Glutamatergic neuron (in vitro differentiated cells): Measurements from ENCODE around the gene SASH1. TPM values are rescaled to one million over a fixed set of nuclear protein-coding genes. Genes with fewer than 3 reads are reported as not detected.

Source experiments
- DNase-seq: peaks from one replicate; pipeline ENCODE4 v3.0.0; 2022
- H3K27ac Mint-ChIP-seq: one replicate; pipeline ENCODE4 v1.8.0; 2020; ENCODE audit warnings: mild to moderate bottlenecking, mixed read lengths, inconsistent platforms; ENCODE audit not compliant: unreplicated experiment
- H3K27me3 Mint-ChIP-seq: one replicate; pipeline ENCODE4 v1.8.0; 2020; ENCODE audit warnings: mild to moderate bottlenecking, moderate library complexity, mixed read lengths, inconsistent platforms; ENCODE audit not compliant: unreplicated experiment
- H3K36me3 Mint-ChIP-seq: one replicate; pipeline ENCODE4 v1.8.0; 2020; ENCODE audit warnings: mild to moderate bottlenecking, mixed read lengths, inconsistent platforms; ENCODE audit not compliant: unreplicated experiment
- H3K4me1 Mint-ChIP-seq: one replicate; pipeline ENCODE4 v1.8.0; 2020; ENCODE audit warnings: mild to moderate bottlenecking, low read depth, mixed read lengths, inconsistent platforms; ENCODE audit not compliant: unreplicated experiment
- H3K4me3 Mint-ChIP-seq: one replicate; pipeline ENCODE4 v1.8.0; 2020; ENCODE audit warnings: mild to moderate bottlenecking, mixed read lengths, inconsistent platforms; ENCODE audit not compliant: unreplicated experiment
- H3K9me3 Mint-ChIP-seq: one replicate; pipeline ENCODE4 v1.8.0; 2020; ENCODE audit warnings: mild to moderate bottlenecking, moderate library complexity, mixed read lengths, inconsistent platforms; ENCODE audit not compliant: unreplicated experiment
- total RNA-seq: library from RNA; stranded (reverse); fragmentation: NEBNext Ultra II Directional; extraction: Animal tissue kit (Norgen Biotek cat#: 25700); gene quantifications from one replicate; pipeline ENCODE4 v1.2.1, GENCODE V29; 2021; ENCODE audit not compliant: unreplicated experiment
- TF ChIP-seq, protein P1 (sequence below): fragments of 200-600 bp; sonication (generic); IDR thresholded peaks from one replicate; pipeline ENCODE4 v1.5.0; 2021; ENCODE audit not compliant: partially characterized antibody, unreplicated experiment

Gene SASH1
- total RNA-seq, 1 donor from 2014 or later = 5.0 TPM

DNA sequence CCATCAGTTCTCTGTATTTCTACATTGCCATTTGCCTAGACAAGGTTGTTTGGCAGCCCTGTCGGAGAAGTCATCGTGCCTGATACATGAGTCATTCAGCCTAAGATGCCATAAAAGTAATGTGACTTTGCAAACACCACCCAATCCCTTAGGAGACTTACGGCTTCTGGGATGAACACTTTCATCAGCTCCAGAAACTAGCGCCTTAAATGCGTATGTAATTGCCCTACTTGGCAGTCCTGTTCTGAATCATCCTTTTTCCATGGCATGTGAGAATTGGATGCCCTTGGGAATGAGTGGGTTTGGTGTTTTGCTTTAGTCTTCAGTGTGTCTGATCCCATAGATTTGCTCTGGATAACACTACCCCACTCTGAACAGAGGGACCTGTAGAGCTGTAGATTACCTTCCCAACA lies 158.5 kb downstream of the SASH1 start:
- Mint-ChIP-seq H3K9me3 (peaks cover 2% of the 10 kb centered on the region), H3K27ac (no peak overlapping the region), H3K4me3 (no peak overlapping the region), H3K27me3 (no peaks in the 10 kb centered on the region), H3K4me1 (no peaks in the 10 kb centered on the region), H3K36me3 (no peaks in the 10 kb centered on the region)
- no peak for DNase-seq
- TF ChIP-seq, protein P1, sequence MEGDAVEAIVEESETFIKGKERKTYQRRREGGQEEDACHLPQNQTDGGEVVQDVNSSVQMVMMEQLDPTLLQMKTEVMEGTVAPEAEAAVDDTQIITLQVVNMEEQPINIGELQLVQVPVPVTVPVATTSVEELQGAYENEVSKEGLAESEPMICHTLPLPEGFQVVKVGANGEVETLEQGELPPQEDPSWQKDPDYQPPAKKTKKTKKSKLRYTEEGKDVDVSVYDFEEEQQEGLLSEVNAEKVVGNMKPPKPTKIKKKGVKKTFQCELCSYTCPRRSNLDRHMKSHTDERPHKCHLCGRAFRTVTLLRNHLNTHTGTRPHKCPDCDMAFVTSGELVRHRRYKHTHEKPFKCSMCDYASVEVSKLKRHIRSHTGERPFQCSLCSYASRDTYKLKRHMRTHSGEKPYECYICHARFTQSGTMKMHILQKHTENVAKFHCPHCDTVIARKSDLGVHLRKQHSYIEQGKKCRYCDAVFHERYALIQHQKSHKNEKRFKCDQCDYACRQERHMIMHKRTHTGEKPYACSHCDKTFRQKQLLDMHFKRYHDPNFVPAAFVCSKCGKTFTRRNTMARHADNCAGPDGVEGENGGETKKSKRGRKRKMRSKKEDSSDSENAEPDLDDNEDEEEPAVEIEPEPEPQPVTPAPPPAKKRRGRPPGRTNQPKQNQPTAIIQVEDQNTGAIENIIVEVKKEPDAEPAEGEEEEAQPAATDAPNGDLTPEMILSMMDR = no peak

- no peak overlapping the region for H3K27ac Mint-ChIP-seq
- H3K4me1 Mint-ChIP-seq = peaks cover 3% of the 10 kb centered on the region
- TF ChIP-seq, protein P1 = no peak
- peaks cover 3% of the 10 kb centered on the region for H3K27me3 Mint-ChIP-seq
- H3K4me3 Mint-ChIP-seq = no peak overlapping the region
- no peaks in the 10 kb centered on the region for H3K36me3 Mint-ChIP-seq
- no peak for DNase-seq
- H3K9me3 Mint-ChIP-seq = peaks cover 3% of the 10 kb centered on the region
These were observed 159.6 kb downstream of the SASH1 start for GRCh38 chr6:148502083-148502772.

DNA sequence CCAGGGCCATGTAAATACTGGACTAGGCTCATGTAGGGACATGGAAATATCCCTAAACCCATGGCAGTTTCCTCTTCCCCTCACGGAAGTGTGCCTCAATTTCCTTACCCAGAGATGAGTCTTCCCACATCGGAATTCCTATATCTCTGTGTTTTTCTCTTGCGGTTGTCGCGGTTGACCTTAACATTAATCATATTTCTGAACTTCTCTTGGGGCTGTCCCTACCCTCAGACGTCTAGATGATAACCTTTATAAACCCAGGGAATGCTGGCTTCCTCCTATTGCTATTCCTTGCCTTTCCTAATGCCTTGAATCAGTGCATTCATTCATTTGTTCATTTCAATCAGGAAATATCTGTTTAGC lies 160.1 kb downstream of the SASH1 start:
- H3K36me3 Mint-ChIP-seq = no peaks in the 10 kb centered on the region
- peaks cover 5% of the 10 kb centered on the region for H3K4me1 Mint-ChIP-seq
- no peak for DNase-seq
- H3K27me3 Mint-ChIP-seq = peaks cover 3% of the 10 kb centered on the region
- H3K27ac Mint-ChIP-seq = no peak overlapping the region
- TF ChIP-seq, protein P1 = no peak
- H3K4me3 Mint-ChIP-seq = no peak overlapping the region
- H3K9me3 Mint-ChIP-seq = peaks cover 3% of the 10 kb centered on the region

DNA sequence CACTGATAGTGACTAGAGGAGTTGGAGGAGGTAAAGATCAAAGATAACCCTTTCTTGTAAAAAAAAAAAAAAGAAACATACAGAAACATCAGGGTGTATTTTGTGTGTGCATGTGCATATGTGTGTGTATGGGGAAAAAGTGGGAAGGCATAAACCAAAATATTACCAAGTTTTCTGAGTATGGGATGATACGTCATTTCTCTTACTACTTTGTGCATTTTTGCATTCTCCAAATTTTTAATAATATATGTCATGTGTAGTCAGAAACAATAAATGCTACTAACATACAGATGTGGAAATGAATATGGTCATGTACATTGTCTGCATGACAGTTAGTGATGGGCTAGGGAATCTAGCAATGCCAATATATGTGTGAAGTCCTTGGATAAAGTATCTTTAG lies 161.1 kb downstream of the SASH1 start:
- TF ChIP-seq, protein P1 = no peak
- no peak for DNase-seq
- H3K4me1 Mint-ChIP-seq = peaks cover 11% of the 10 kb centered on the region
- H3K9me3 Mint-ChIP-seq = peaks cover 3% of the 10 kb centered on the region
- H3K27ac Mint-ChIP-seq = no peak overlapping the region
- H3K4me3 Mint-ChIP-seq = no peak overlapping the region
- peaks cover 3% of the 10 kb centered on the region for H3K27me3 Mint-ChIP-seq
- H3K36me3 Mint-ChIP-seq = no peaks in the 10 kb centered on the region

DNA sequence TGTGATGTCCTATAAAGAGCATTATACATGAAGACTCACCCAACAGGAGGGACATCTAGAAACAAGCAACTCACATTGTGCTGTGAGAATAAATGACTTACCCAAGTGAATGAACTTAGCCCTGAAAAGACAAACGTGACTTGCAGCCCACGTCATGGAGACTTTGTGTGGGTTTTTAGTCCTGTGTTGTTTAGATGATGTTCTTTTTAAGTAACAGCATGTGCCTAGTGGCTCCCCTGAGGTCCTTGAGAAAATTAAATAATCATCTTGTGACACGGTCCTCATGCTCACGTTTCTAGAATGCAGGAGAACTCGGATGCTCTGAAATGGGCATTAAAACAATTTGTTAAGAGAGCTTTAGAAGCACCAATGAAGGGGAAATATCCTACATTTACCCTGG lies 165.1 kb downstream of the SASH1 start:
- peak overlapping the region; percentile 52 for H3K27ac Mint-ChIP-seq
- no peaks in the 10 kb centered on the region for H3K36me3 Mint-ChIP-seq
- TF ChIP-seq, protein P1 = no peak
- DNase-seq = no peak
- H3K4me1 Mint-ChIP-seq = peaks cover 26% of the 10 kb centered on the region
- peaks cover 3% of the 10 kb centered on the region for H3K9me3 Mint-ChIP-seq
- peaks cover 3% of the 10 kb centered on the region for H3K27me3 Mint-ChIP-seq
- H3K4me3 Mint-ChIP-seq = peak overlapping the region; percentile 54
